HG03280 (cell line): ENCODE results near the gene CHAT.

ENCODE experiments used
- ATAC-seq: cut with Tn5 transposase; IDR thresholded peaks from one replicate; pipeline ENCODE4 v1.9.1; 2021; ENCODE audit warnings: mild to moderate bottlenecking, moderate library complexity; ENCODE audit not compliant: unreplicated experiment

CHAT gene

DNA sequence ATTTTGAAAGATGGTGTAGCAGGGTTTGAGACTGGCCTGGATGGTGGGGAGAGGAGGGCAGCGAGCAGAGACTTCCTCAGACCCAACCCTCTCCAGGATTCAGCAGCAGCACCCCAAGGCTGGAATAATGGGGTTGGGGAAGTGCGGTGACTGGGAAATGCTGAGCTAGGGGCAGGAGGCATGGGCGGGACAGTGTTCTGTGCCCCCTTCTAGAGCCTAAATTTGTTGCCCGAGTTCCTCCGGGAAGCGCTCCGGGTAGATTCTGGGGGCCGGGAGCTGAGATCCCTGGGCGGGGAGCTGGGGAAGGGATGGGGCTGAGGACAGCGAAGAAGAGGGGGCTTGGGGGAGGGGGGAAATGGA lies at the start of gene CHAT:
Gene CHAT, plus strand, starts transcription at position 156 of the 360 bp plus-strand sequence. Its CDS starts 153 bp downstream, at position 309.
- ATAC-seq: no peak

DNA sequence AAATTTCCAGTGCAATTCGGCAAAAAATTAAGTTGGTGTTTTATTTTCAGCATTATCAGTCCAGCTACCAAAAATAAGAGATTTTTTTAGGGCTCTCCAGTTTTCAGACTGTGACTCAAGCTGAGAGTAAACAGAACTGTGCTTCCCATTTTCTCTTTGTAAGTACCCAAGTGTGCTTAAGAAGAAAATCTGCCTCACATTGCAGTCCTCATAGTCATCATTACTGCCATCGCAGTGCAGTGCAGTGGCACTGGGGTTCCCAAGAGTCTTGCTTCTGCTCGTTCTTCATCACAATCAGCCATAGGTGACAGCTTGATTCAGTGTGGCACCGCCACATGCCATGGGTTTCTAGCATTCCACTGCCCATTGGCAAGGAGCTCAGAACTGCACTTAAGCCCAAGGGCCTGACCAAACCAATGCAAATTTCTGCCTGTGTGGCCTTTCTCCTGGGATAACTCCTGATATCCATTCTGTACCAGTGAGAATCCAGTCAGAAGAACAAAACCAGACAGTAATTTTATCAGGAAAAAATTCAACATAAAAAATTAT lies 49.3 kb upstream of the CHAT start:
- ATAC-seq: no peak

DNA sequence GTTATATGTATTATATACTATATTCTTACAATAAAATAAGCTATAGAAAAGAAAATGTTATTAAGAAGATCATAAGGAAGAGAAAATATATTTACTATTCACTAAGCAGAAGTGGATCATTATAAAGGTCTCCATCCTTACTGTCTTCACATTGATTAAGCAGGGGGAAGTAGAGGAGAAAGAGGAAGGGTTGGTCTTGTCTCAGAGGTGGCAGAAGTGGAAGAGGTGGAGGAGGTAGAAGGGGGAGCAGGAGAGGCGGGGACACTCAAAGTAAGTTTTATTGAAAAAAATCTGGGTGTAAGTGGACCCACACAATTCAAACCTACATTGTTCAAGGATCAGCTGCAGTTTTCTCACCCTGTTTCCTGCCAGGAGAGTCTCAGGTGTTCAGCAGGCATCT lies 46.0 kb upstream of the CHAT start:
- ATAC-seq: no peak

DNA sequence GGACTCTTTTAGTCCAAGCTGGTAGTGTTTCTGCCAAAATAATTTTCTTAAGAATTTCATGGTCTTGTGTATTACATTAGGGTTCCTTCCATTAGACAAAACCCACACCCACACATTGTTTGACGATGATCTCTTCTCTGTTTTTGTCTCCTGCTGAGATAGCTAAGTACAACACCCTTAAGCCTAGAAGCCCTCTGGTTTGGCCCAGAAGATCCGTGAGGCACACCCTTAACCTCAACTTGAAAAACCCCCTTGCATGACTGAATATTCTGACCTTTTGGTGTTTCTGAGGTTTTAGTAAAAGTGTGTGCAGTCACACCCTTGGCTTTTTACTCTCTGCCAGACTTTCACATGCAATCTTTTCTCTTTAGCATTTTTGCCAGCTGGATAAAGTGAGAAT lies 45.6 kb upstream of the CHAT start:
- ATAC-seq: no peak

DNA sequence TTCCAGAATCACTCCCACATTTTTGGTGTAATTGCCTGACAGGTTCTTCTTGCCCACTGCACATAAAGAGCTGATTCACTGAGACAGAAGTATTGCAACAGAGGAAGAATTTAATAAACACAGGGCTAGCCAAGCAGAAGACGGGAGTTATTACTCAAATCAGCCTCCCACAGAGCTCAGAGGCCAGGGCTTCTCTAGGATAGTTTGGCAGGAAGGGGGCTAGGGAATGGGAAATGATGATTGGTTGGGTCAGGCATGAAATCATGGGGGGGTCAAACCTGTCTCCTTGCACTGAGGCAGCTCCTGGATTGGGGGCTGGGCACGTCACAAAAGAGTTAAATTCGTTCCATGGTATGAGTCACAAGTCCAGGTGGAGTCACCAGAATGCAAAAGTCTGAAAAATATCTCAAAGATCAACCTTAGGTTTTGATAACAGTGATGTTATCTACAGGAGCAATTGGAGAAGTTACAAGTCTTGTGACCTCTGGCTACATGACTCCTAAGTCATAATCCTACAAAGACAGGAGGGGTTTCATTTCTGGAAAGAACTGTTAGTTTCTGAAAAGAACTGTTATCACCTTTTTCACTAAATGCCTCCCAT lies 44.7 kb upstream of the CHAT start:
- ATAC-seq: no peak

DNA sequence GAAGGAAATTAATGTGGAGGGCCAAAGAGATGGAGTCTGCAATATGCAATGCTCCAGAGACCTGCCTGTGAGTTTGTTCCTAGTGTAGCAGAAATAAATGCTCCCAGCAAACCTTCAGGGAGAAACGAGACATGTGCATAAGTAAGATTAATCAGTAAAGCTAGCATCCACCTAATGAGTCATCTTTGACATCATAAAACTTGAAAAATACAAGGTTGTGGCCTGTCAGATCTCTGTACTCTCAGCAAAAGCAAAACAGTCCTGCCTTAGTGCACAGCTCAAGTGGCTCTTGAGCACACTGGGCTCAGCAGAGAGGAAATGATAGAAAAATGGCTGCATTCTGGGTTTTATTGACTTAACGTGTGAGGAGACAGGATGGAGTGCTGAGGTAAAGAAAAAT lies 42.4 kb upstream of the CHAT start:
- no peak for ATAC-seq

DNA sequence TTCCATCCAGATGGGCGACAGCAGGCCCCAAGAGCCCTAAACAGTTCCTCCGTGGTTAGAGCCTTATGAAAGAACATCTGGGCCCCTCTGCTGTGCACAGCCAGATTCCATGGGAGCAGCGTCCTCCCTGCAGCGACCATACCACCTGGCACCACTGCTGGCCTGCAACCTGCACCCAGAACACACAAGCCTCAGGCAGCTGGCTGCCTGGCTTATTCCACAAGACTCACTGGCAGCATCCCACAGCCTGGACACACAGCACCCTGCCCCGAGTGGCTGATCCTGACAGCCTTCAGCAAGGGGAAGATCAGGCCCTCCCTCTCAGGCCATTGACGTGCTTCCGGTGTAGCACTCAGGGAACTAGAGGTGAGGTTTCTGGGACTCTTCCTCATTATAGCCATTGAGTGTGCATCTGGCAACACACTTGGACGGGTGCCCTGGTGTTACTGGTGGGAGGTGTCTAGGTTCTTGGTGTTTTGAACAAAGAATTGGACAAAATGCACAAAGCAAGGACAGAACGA lies 41.2 kb upstream of the CHAT start:
- no peak for ATAC-seq

DNA sequence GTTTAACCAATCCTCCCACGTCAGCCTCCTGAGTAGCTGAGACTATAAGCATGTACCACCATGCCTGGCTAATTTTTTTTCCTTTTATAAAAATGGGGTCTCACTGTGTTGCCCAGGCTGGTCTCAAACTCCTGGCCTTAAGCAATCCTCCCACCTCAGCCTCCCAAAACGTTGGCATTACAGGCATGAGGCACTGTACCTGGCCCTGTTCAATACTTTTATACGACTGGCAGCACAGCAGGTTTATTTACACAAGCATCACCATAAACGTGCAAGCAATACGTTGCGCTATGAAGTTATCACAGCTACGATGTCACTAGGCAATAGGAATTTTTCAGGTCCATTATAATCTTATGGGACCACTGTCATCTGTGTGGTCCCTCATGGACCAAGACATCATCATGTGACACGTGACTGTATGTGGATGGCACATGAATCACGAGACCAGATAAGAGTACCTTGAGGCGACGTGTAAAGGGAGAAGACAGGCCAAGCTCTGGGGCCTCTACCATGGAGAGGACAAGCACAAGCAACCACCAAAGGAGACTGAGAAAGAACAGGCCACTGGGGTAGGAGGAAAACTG lies 38.3 kb upstream of the CHAT start:
- ATAC-seq: no peak

DNA sequence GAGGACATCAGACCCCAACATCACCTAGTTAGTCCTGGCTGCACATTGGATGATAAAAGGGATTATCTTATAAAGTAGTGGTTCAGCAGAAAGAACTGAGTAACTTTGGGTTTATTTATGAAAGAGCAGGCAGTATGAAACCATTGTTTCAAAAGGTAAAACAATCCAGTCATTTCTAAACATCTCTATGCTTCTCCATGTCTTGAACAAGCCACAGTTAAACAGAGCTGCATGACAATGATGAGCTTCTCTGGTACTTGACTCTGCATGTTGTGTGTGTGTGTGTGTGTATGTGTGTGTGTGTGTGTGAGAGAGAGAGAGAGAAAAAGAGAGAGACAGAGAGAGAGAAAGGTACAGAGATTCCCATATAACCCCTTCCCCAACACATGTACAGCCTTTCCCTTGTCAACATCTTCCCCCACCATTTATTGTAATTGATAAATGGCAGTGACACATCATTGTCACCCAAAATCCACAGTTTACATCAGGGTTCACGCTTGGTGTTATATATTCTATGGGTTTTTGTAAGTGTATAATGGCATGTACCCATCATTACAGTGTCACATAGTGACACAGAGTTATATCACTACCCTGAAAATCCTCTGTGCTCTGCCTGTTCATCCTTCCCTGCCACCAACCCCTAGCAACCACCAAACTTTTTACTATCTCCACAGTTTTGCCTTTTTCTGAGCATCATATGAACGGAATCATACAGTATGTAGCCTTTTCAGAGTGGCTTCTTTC lies 36.5 kb upstream of the CHAT start:
- ATAC-seq: no peak

DNA sequence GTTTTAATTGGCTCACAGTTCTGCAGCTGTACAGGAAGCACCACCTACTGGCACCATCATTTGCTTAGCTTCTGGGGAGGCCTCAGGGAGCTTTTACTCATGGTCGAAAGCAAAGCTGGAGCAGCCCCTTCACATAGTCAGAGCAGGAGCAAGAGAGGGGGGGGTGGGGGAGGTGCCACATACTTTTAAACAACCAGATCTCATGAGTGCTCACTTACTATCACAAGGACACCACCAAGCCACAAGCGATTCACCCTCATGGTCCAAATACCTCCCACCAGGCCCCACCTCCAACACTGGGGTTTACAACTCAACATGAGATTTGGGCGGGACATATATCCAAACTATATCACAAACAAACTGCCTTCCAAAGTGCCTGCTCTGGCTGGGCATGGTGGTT lies 35.4 kb upstream of the CHAT start:
- ATAC-seq: no peak

DNA sequence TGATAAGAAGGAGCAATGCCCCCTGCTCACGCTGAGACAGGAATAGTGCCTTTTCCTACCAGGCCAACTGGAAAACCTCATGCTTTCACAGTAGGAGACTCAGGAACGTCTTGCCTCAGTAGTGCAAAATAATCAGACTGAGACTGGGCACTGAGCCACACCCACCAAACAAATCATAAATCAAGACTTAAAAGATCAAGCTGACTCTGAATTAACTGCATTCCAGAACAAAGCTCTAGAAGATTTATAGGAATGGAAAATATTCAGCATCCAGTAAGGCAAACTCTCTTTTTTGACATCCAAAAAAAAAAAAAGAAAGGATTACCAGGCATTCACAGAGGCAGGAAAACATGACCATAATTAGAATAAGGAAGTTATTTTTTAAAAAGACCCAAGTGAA lies 34.2 kb upstream of the CHAT start:
- ATAC-seq: no peak

DNA sequence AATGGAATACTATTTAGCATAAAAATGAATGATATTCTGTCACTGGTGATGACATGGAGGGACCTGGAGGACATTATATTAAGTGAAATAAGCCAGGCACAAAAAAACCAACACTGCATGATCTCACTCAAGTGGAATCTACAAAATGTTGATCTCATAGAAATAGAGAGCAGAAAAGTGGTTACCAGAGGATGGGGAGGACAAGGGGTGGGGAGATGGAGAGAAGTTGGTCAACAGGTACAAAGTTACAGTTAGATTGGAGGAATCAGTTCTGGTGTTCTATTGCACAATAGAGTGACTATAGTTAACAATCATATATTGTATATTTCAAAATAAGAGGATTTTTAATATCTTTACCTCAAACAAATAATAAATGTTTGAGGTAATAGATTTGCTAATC lies 28.4 kb upstream of the CHAT start:
- no peak for ATAC-seq

DNA sequence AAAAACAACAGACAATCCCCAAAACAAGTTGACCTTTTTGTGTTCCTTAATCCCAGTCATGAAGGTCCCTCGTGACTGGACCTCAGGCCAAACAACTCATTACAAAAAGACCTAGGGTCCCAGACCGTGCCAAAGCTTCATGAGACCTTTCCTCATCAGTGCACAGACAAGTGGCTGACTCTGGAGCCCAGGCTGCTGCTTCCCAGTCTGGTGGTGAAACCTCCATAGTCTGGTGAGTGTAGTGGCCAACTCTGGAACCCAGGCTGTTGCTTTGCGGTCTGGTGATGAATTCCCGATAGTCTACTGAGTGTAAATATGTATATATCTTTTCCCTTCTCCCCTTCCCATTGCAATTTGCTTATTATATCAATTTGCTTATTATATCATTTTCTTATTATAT lies 25.9 kb upstream of the CHAT start:
- ATAC-seq: no peak

DNA sequence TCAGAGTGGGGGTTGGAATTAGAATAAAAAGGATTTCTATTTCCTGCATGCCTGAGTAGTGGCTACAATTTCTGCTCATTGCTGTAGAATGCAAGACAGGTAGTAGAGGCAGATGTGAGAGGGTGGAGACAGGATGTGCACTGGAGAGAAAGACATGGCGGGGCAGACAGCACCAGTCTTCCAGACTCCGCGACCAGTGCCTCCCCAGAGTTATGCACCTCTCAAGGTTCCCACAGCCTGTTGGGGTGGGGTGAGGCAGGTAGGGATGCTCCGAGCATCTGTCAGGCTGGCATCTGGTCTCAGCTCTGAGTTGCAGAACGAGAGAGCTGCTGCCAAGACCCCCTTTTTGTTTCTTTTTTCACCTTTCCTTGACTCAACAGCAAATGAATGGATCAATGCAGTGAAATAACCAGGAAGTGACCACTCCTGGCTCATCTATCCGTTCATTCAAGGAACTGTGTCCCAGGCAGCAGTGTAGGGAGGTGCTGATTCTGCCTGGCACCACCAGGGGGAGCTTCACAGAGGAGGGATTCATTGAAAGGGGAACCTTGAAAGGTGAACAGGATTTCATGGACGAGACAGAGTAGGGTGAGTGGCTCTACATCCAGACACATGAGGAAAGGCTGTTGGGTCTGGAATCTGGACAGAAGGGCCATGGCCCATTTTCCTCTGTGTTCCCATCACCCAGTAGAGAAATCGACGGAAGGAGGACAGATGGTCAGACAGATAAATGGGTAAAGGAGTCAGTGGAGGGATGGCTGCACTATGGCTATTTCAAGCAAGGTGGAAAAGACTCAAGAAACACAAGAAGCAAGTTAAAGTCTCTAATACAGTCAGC lies 20.9 kb upstream of the CHAT start:
- peak; percentile 70 for ATAC-seq

DNA sequence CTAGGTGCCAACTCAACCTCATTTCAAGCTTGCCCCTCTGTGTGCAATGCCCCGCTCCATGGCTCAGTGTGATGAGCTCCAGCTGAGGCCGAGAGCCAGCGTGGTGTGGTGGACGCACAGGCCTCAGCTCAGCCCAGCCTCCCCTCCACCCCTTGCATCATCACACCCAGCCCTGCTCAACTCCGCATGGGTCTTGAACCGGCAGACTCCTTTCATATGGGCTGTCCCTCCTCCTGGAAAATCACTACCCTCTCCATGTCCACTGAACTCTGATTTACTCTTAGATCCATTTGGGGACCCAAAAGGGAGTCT lies 20.3 kb upstream of the CHAT start:
- no peak for ATAC-seq

DNA sequence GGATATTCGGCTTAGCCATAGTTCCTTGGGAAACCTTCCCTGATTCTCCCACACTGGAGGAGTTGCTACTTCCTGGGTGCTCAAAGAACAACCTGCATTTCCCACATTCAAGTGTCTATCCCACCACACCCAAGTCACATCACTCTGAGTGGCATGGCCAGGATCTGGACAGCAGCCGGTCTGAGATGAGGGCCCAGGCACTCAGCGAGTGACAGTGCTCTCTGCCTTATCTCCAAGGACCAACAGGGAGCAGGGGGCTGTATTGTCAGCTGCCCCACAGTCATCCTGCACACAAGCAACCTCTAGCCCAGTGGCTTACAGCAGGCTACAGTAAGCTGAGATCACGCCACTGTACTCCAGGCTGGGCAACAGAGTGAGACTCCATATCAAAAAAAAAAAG lies 19.8 kb upstream of the CHAT start:
- no peak for ATAC-seq

DNA sequence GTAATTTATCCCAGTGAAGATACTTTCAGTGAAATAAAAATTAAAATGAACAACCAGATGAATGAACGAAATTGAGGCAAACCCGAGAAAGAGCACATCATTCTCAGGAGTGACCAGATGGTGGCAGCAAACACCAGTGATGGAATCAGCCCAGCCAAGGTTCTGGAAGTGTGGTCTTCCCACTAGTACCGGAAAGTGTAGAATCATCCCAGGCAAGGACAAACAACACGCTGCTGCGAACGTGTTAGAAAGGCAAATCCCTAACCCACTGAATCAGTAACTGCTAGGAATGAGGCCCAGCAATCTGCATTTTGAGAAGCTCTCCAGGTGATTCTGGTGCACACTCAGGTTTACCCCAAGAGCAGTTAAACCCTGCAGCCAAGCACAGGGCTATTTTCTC lies 19.2 kb upstream of the CHAT start:
- no peak for ATAC-seq

DNA sequence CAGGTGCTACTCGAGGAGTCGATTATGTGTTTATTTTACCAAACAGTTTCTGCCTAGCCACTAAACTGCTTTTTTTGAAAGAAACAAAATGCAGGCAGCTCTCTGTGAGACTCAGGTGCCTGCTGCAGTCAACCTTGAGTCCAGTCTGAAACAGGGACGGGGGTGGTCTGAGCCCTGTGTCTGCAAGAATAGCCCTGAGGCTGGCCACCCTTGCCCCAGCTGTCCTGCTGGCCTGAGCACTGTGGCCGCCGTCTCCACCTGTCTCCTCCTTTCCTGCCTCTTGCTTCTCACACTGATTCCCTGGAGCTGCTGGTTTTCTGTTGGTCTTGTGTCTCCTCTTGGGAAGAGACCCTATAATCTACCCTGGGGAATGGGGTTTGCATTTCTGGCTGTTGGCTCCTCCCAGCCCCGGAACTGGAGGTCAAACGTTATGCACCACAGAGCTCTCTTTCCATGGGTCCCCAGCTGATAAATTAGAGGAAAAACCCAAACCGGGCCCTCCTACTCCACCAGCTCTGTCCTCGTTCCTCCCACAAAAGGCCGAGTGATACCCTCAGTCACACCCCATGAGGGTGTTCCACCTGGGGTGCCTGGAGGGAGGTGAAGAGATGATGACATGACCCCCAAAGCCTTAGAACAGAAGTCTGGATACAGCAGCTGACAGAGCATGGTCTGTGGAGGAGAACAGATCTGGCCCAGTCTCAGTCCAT lies 18.7 kb upstream of the CHAT start:
- no peak for ATAC-seq

DNA sequence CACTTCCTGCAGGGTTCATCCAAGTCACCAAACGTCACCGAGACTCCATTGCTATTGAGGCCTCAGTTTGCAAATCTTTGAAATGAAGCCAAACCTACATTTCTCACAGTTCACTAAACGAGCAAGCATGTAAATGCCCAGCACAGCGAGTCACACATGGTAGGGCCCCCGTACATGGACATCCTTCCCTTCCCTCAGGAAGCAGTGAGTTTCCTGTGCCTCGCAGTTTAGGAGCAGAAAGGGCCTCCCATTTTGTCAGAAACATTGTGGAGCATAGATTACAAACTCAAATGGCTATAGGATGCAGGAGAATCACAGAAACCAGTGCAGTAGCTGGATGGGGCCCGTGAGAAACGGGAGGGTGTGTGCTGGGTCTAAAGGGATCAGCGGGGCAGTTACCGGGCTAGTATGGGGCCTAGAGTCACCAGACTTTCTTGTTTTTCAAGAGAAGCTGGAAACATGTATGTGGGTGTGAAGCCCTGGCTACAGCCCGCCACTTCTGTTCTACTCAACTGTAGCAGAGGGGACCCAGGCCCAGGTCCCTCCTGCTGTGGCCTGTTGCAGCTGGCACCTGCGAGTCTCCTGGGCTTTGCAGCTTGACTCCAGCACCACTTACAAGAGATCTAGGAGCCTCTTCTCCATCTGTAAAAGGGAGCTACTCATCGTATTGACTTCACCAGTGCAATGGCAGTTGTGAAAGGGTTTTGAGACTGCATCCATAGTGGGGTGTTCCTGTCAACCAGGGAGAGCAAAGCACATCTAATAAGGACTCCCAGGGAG lies 17.9 kb upstream of the CHAT start:
- ATAC-seq: no peak

DNA sequence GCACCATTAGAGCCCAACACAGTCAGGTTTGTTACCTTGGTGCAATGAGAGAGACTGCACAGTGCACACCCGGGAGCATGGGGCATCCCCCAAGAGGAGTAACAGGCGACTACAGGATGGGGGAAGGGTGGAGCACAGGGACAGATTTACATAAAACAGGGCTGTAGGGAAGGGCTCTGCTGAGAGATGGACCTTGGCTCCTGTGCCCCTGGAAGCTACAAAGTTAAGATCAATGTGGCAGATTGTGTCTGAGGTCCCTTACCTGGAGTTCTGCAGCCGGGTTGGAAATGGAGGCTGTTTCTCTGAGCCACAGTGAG lies 17.4 kb upstream of the CHAT start:
- ATAC-seq: no peak
